Stimulated activated CD4-positive, alpha-beta T cell treated with anti-CD3 and anti-CD28 coated beads, Interleukin-4, amount 100 ng/mL, for 24 hours (primary cell): Measurements from ENCODE around the gene TSPY1.
"Not testable (repeated sequence)": the region's sequence is repeated elsewhere in the genome, so short reads cannot be mapped to it uniquely, and the experiment has no call there.

Experiments used
- DNase-seq: peaks from one replicate; pipeline ENCODE4 v3.0.0-alpha.2; 2020

The TSPY1 gene, protein sequence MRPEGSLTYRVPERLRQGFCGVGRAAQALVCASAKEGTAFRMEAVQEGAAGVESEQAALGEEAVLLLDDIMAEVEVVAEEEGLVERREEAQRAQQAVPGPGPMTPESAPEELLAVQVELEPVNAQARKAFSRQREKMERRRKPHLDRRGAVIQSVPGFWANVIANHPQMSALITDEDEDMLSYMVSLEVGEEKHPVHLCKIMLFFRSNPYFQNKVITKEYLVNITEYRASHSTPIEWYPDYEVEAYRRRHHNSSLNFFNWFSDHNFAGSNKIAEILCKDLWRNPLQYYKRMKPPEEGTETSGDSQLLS

DNA sequence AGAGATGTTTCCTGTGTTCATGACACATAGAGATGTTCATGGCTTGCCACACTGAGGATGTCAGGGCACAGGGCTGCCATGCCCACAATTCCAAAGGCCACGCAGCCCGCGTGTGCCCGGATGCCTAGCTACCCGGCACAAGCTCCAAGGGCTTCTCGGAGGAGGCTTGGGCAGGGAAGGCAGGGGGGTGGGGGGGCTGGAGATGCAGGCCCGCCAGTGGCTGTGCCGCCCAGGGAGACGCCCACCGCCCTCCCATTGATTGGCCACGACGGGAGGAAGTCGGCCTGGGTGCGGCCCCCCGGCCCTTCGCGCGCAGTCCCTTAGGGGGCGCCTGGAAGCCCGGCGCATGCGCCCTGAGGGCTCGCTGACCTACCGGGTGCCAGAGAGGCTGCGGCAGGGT, at the start of gene TSPY1:
TSS of gene TSPY1 (plus strand) at position 301 of the 400 bp plus-strand sequence. CDS start at position 347, 46 bp downstream.
- DNase-seq: not testable (repeated sequence)

DNA sequence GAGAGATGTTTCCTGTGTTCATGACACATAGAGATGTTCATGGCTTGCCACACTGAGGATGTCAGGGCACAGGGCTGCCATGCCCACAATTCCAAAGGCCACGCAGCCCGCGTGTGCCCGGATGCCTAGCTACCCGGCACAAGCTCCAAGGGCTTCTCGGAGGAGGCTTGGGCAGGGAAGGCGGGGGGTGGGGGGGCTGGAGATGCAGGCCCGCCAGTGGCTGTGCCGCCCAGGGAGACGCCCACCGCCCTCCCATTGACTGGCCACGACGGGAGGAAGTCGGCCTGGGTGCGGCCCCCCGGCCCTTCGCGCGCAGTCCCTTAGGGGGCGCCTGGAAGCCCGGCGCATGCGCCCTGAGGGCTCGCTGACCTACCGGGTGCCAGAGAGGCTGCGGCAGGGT, 20.2 kb downstream of the TSPY1 start, which contains the start of gene TSPY9:
TSS of gene TSPY9 (plus strand) at position 301 of the 400 bp plus-strand sequence. CDS start at position 347, 46 bp downstream.
- not testable (repeated sequence) for DNase-seq

DNA sequence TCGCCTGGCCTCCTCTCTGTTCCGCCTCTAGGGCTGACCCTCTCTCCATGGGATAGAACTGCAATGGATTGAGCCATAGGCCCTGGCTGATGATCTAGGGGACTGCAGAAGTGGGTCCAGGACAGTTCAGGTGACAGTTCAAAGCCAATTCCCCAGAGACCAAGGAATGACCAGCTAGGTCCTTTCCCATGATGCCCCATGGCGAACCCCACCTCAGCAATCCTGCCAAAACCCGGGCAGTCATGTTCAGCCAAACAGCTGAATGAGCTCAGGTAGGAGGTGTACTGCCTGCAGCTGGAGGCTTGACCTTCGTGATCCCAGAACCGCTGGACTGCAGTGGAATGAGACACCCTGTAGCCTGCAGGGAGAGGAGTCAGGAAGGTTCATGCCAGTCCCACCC, 37.6 kb downstream of the TSPY1 start:
- DNase-seq: not testable (repeated sequence)

DNA sequence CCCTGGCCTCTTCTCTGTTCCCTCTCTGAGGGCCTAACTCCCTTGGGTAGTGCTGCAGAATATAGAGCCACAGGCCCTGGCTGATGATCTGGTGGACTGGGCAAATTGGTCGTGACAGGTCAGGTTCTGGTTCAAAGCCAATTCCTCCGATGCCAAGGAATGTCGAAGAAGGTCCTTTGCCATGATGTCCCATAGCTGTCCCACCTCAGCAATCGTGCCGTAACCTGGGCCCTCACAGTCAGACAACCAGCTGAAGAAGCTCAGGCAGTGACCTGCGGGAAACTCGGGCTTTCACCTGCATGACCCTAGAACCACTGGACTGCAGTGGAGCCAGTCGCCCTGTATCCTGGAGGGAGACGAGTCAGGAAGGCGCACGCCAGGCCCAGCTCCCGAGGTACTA, 49.5 kb downstream of the TSPY1 start:
- DNase-seq: not testable (repeated sequence)
